Trophoblast cell (in vitro differentiated cells and primary cell): ENCODE results near the gene TNS3.

ENCODE experiments used
- DNase-seq, 2 donors: peaks; one replicate each; pipeline ENCODE4 v3.0.0-alpha.2; 2016
- H2AFZ ChIP-seq: 2 replicates; pipeline ENCODE4 v1.6.1; 2013; ENCODE audit warnings: low read length, moderate library complexity, mild to moderate bottlenecking; ENCODE audit not compliant: insufficient read depth, poor library complexity
- H2AK5ac ChIP-seq: 2 replicates; pipeline ENCODE4 v1.6.1; 2013; ENCODE audit warnings: mild to moderate bottlenecking, low read length
- H2BK120ac ChIP-seq: 2 replicates; pipeline ENCODE4 v1.6.1; 2013; ENCODE audit warnings: low read length, mild to moderate bottlenecking, moderate library complexity; ENCODE audit not compliant: insufficient read depth, poor library complexity
- H2BK12ac ChIP-seq: 2 replicates; pipeline ENCODE4 v1.6.1; 2013; ENCODE audit warnings: mild to moderate bottlenecking, low read length, moderate library complexity
- H2BK5ac ChIP-seq: 2 replicates; pipeline ENCODE4 v1.6.1; 2013; ENCODE audit warnings: low read length, low read depth, moderate library complexity, mild to moderate bottlenecking; ENCODE audit not compliant: poor library complexity
- H3K14ac ChIP-seq: 2 replicates; pipeline ENCODE4 v1.6.1; 2013; ENCODE audit warnings: mild to moderate bottlenecking, low read length
- H3K18ac ChIP-seq: 2 replicates; pipeline ENCODE4 v1.6.1; 2013; ENCODE audit warnings: mild to moderate bottlenecking, low read length
- H3K23ac ChIP-seq: 2 replicates; pipeline ENCODE4 v1.6.1; 2013; ENCODE audit warnings: low read length
- H3K27ac ChIP-seq: 2 replicates; pipeline ENCODE4 v1.5.1; 2013; ENCODE audit warnings: low read depth, mild to moderate bottlenecking, inconsistent platforms, low read length, moderate library complexity
- H3K27me3 ChIP-seq: 2 replicates; pipeline ENCODE4 v1.6.1; 2013; ENCODE audit warnings: inconsistent platforms, mild to moderate bottlenecking, low read length, moderate library complexity; ENCODE audit not compliant: insufficient read depth
- H3K36me3 ChIP-seq, 2 experiments: 1 replicate in 1 of 2; 2 replicates in 1 of 2; pipeline ENCODE4 v1.6.1; 2013; ENCODE audit warnings: low read length in 2 of 2, mild to moderate bottlenecking in 2 of 2, moderate library complexity in 1 of 2; ENCODE audit not compliant: insufficient read depth in 2 of 2, control insufficient read depth in 1 of 2
- H3K4ac ChIP-seq: 2 replicates; pipeline ENCODE4 v1.6.1; 2013; ENCODE audit warnings: low read depth, mild to moderate bottlenecking, low read length, moderate library complexity
- H3K4me1 ChIP-seq, 2 experiments: 1 replicate in 1 of 2; 2 replicates in 1 of 2; pipeline ENCODE4 v1.6.1; 2013; ENCODE audit warnings: low read length in 2 of 2, mild to moderate bottlenecking in 2 of 2, moderate library complexity in 1 of 2; ENCODE audit not compliant: insufficient read depth in 2 of 2, control insufficient read depth in 1 of 2
- H3K4me2 ChIP-seq: 2 replicates; pipeline ENCODE4 v1.6.1; 2013; ENCODE audit warnings: inconsistent platforms, mild to moderate bottlenecking, low read length, moderate library complexity
- H3K4me3 ChIP-seq: 2 replicates; pipeline ENCODE4 v1.5.1; 2013; ENCODE audit warnings: mild to moderate bottlenecking, low read depth, low read length, inconsistent platforms
- H3K79me1 ChIP-seq: one replicate; pipeline ENCODE4 v1.6.1; 2013; ENCODE audit warnings: low read length
- H3K79me2 ChIP-seq: 2 replicates; pipeline ENCODE4 v1.6.1; 2013; ENCODE audit warnings: low read length, mild to moderate bottlenecking; ENCODE audit not compliant: control insufficient read depth, insufficient read depth, poor library complexity
- H3K9ac ChIP-seq: 2 replicates; pipeline ENCODE4 v1.6.1; 2013; ENCODE audit warnings: mild to moderate bottlenecking, low read length
- H3K9me3 ChIP-seq: 2 replicates; pipeline ENCODE4 v1.6.1; 2013; ENCODE audit warnings: low read depth, mild to moderate bottlenecking, control low read depth, inconsistent platforms, low read length; ENCODE audit not compliant: insufficient read depth
- H4K12ac ChIP-seq: 2 replicates; pipeline ENCODE4 v1.6.1; 2013; ENCODE audit warnings: low read depth, mild to moderate bottlenecking, low read length, moderate library complexity
- H4K8ac ChIP-seq: 2 replicates; pipeline ENCODE4 v1.6.1; 2013; ENCODE audit warnings: low read depth, mild to moderate bottlenecking, low read length, moderate library complexity
- H4K91ac ChIP-seq: one replicate; pipeline ENCODE4 v1.6.1; 2013; ENCODE audit warnings: low read depth, mild to moderate bottlenecking, low read length, moderate library complexity
- whole genome bisulfite sequencing: extraction: QIAGEN DNeasy Blood & Tissue Kit; methylation state at CpG from one replicate; pipeline ENCODE4 v1.1.7; 2013; ENCODE audit warnings: missing lambda C conversion rate; ENCODE audit not compliant: insufficient read length, insufficient coverage; ENCODE audit errors: extremely low coverage; 5-methylcytosine and 5-hydroxymethylcytosine counted together

Gene TNS3

DNA sequence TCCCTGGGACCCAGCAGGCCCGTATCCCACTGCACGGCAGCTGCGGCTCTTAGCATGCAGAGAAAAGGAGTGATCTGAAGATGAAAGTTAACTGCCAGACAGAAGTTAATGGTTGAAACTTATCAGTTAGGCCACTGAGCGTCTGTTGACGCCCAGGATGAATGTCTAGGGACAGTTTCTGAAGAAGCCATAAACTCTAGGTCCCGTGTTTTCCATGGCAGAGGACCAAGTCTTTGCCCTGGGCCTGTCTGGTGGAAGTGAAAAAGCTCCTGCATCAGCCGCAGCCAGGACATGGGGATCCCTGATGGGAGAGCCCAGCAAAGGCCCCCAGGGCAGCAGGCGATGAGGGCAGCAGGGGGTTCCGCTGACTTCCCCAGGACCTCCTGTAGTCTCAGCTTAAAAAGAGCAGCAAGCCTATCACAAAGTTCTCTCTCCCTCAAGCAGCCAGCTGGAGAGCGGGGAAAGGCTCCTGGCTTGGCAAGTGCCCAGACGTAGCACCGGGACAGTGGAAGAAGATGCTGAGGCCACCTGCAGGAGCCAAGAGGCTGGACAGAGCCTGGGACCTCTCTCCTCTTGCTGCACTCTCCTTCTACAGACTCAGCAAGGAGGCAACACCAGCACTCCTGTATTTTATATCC lies 79.6 kb downstream of the TNS3 start:
- Histone ChIP-seq H3K79me1 (peaks cover 38% of the 10 kb centered on the region), H3K27me3 (no peaks in the 10 kb centered on the region), H3K27ac (peak overlapping the region; percentile 66), H2AFZ (no peak overlapping the region), H2BK12ac (peak overlapping the region; percentile 24), H3K4me2 (no peak overlapping the region), H4K91ac (peak overlapping the region; percentile 42), H2AK5ac (peak overlapping the region; percentile 2), H3K36me3 (peaks cover 46 to 57% of the 10 kb centered on the region in 2 experiments), H2BK120ac (peak overlapping the region; percentile 52), H3K79me2 (peaks cover 13% of the 10 kb centered on the region), H3K4me1 (peaks cover 43 to 56% of the 10 kb centered on the region in 2 experiments), H3K9ac (no peak overlapping the region), H3K18ac (peak overlapping the region; percentile 58), H4K8ac (peak overlapping the region; percentile 25), H3K4ac (peak overlapping the region; percentile 14), H3K4me3 (no peak overlapping the region), H2BK5ac (peak overlapping the region; percentile 55), H3K14ac (peak overlapping the region; percentile 22), H4K12ac (no peak overlapping the region), H3K9me3 (no peaks in the 10 kb centered on the region), H3K23ac (no peak overlapping the region)
- DNase-seq, result no peak
- no CpG with 5 or more reads among the region's 12 CpGs for WGBS

DNA sequence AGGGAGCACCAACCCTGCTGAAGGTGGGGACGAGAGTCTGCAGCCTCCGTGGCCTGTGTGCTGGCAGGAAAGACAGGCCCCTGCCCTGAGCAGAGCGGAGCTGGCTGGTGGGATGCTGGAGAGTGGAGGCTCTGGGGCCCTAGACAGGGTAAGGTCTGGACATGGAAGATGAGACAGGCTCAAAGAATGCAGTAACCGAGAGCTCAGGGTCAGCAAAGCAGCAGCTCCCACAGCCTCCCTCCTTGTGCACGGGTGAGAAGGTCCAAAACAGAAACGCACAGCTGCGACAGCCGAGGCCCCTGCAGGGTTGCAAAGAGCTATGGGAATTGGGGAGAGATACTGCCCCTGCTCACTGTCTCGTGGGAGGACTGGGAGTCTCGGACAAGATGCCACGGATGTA lies 80.5 kb downstream of the TNS3 start:
- Histone ChIP-seq H3K14ac (peak overlapping the region; percentile 64), H2AK5ac (peak overlapping the region; percentile 32), H3K27ac (peak overlapping the region; percentile 66), H3K27me3 (no peaks in the 10 kb centered on the region), H3K18ac (peak overlapping the region; percentile 58), H3K4ac (peak overlapping the region; percentile 78), H4K91ac (peak overlapping the region; percentile 47), H3K79me1 (peaks cover 40% of the 10 kb centered on the region), H2BK120ac (peak overlapping the region; percentile 52), H3K36me3 (peaks cover 48 to 57% of the 10 kb centered on the region in 2 experiments), H2AFZ (no peak overlapping the region), H3K9ac (no peak overlapping the region), H2BK12ac (peak overlapping the region; percentile 77), H4K8ac (peak overlapping the region; percentile 56), H2BK5ac (peak overlapping the region; percentile 55), H3K23ac (no peak overlapping the region), H3K9me3 (no peaks in the 10 kb centered on the region), H4K12ac (no peak overlapping the region), H3K79me2 (peaks cover 17% of the 10 kb centered on the region), H3K4me3 (no peak overlapping the region), H3K4me1 (peaks cover 44 to 58% of the 10 kb centered on the region in 2 experiments), H3K4me2 (no peak overlapping the region)
- peak; percentile 60 to 75 for DNase-seq
- no CpG with 5 or more reads among the region's 11 CpGs for WGBS

DNA sequence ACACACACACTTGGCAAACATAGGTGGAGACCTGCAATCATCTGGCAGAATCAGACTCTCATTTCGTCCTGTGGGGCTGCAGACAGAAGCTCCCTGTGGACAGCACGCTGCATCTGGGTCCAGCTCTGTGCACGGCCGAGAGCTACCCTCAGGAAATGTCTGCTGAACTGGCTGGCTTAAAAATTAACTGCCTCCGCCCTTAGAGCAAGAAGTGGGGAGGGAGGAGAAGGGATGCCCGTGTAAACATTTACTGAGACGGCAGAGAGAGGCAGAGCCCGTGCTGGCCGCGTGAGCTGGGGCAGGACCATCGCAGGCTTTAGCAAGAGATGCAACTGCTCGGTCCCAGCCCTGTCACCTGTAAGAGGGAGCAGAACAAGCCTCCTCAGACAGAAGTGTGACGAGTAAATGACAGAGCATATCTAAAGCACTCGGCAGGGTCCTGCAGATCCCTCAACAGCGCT lies 81.8 kb downstream of the TNS3 start:
- H3K18ac ChIP-seq, result peak overlapping the region; percentile 57
- no peak overlapping the region for H2BK120ac ChIP-seq
- peaks cover 21% of the 10 kb centered on the region for H3K79me2 ChIP-seq
- H2AK5ac ChIP-seq, result peak overlapping the region; percentile 8
- DNase-seq, result no peak
- peaks cover 43% of the 10 kb centered on the region for H3K79me1 ChIP-seq
- H3K36me3 ChIP-seq, result peaks cover 37 to 46% of the 10 kb centered on the region in 2 experiments
- peak overlapping the region; percentile 20 for H4K91ac ChIP-seq
- no peak overlapping the region for H3K4me3 ChIP-seq
- no CpG with 5 or more reads among the region's 15 CpGs for WGBS
- H3K4me1 ChIP-seq, result peaks cover 52 to 70% of the 10 kb centered on the region in 2 experiments
- no peak overlapping the region for H3K23ac ChIP-seq
- no peak overlapping the region for H4K12ac ChIP-seq
- peak overlapping the region; percentile 8 for H3K14ac ChIP-seq
- no peak overlapping the region for H4K8ac ChIP-seq
- H3K4me2 ChIP-seq, result no peak overlapping the region
- H3K4ac ChIP-seq, result peak overlapping the region; percentile 7
- no peaks in the 10 kb centered on the region for H3K9me3 ChIP-seq
- no peaks in the 10 kb centered on the region for H3K27me3 ChIP-seq
- H2BK12ac ChIP-seq, result peak overlapping the region; percentile 19
- H2BK5ac ChIP-seq, result no peak overlapping the region
- no peak overlapping the region for H3K9ac ChIP-seq
- H3K27ac ChIP-seq, result no peak overlapping the region
- H2AFZ ChIP-seq, result no peak overlapping the region

GRCh38 chr7:47498229-47499056 lies 83.5 kb downstream of the TNS3 start:
- Histone ChIP-seq H3K14ac (no peak overlapping the region), H4K8ac (peak overlapping the region; percentile 21), H4K91ac (peak overlapping the region; percentile 29), H2AFZ (no peak overlapping the region), H2BK120ac (peak overlapping the region; percentile 2), H3K18ac (peak overlapping the region; percentile 84), H3K23ac (no peak overlapping the region), H3K4me1 (peaks cover 51 to 65% of the 10 kb centered on the region in 2 experiments), H3K4ac (peak overlapping the region; percentile 66), H3K79me1 (peaks cover 43% of the 10 kb centered on the region), H3K27ac (peak overlapping the region; percentile 16), H3K4me3 (no peak overlapping the region), H3K9ac (no peak overlapping the region), H3K9me3 (no peaks in the 10 kb centered on the region), H2BK12ac (peak overlapping the region; percentile 43), H2BK5ac (peak overlapping the region; percentile 54), H2AK5ac (no peak overlapping the region), H3K36me3 (peaks cover 25 to 33% of the 10 kb centered on the region in 2 experiments), H3K79me2 (peaks cover 23% of the 10 kb centered on the region), H3K27me3 (no peaks in the 10 kb centered on the region), H4K12ac (no peak overlapping the region), H3K4me2 (peak overlapping the region; percentile 4)
- WGBS, result no CpG with 5 or more reads among the region's 17 CpGs
- DNase-seq, result peak; percentile 96 to 98
